Left lung (tissue), 10 donors: ENCODE measurements around the gene GPR153. TPM values are rescaled to one million over a fixed set of nuclear protein-coding genes. Genes with fewer than 3 reads are reported as not detected.

Source experiments
- ATAC-seq: fragments of 200-7000 bp; cut with Tn5 transposase; one replicate; pipeline ENCODE4 v1.9.1; 2020; ENCODE audit warnings: moderate library complexity
- DNase-seq, 4 donors: peaks; one replicate each; pipeline ENCODE4 v3.0.0-alpha.2; 2013 to 2020
- H3K27ac ChIP-seq, 2 donors: fragments of 200-600 bp; sonication (generic) in 1 of 2; one replicate each; pipeline versions ENCODE4 v1.5.0 to v1.8.0; 2020 to 2021
- H3K27me3 ChIP-seq, 2 donors: fragments of 200-600 bp; sonication (generic) in 1 of 2; one replicate each; pipeline versions ENCODE4 v1.5.0 to v1.8.0; 2020 to 2021
- H3K36me3 ChIP-seq, 2 donors: fragments of 200-600 bp; sonication (generic) in 1 of 2; one replicate each; pipeline versions ENCODE4 v1.5.0 to v1.8.0; 2020 to 2021
- H3K4me1 ChIP-seq, 2 donors: fragments of 200-600 bp; one replicate each; pipeline ENCODE4 v1.8.0; 2021
- H3K4me3 ChIP-seq, 2 donors: fragments of 200-600 bp; sonication (generic) in 1 of 2; one replicate each; pipeline versions ENCODE4 v1.5.0 to v1.8.0; 2020 to 2021; ENCODE audit warnings: mild to moderate bottlenecking in 1 of 2
- H3K9me3 ChIP-seq, 2 donors: fragments of 200-600 bp; sonication (generic) in 1 of 2; one replicate each; pipeline versions ENCODE4 v1.5.0 to v1.8.0; 2020 to 2021
- intact Hi-C, 2 donors: fragments of 100-400 bp; cut with DNase I; formaldehyde crosslinking; loops; one replicate each; pipeline versions ENCODE4 v1.11.2 to v1.14.2; 2022
- polyA plus RNA-seq, 6 donors: library from polyadenylated mRNA; unstranded; fragments of 120-200 nt; gene quantifications; one replicate each; pipeline ENCODE4 v1.2.1, GENCODE V29; 2013; ENCODE audit not compliant: insufficient read length in 6 of 6
- total RNA-seq, 2 donors: library from RNA; stranded (reverse); fragmentation: NEBNext Ultra II Directional; extraction: Animal tissue kit (Norgen Biotek cat#: 25700); gene quantifications; one replicate each; pipeline ENCODE4 v1.2.1, GENCODE V29; 2021
- TF ChIP-seq, protein P1 (sequence below), 2 donors: fragments of 200-600 bp; sonication (generic) in 1 of 2; IDR thresholded peaks; one replicate each; pipeline versions ENCODE4 v1.5.0 to v1.8.0; 2021; ENCODE audit warnings: antibody characterized with exemption in 2 of 2
- donor health status: DM: no; HTN: yes; CAD: no.
- donor health status: DM: no; HTN: no; CAD: no.

The GPR153 gene
- total and polyA plus RNA-seq, 8 donors = 13.8 to 31.6 (median 18.0) TPM

GRCh38 chr1:6281511-6282402 is 20.9 kb upstream of the GPR153 start:
- Histone ChIP-seq H3K27ac (no peak overlapping the region), H3K36me3 (peaks cover 0 to 5% of the 10 kb centered on the region in 2 donors), H3K4me3 (no peak overlapping the region), H3K9me3 (no peaks in the 10 kb centered on the region), H3K27me3 (no peaks in the 10 kb centered on the region), H3K4me1 (no peaks in the 10 kb centered on the region)
- TF ChIP-seq, protein P1, sequence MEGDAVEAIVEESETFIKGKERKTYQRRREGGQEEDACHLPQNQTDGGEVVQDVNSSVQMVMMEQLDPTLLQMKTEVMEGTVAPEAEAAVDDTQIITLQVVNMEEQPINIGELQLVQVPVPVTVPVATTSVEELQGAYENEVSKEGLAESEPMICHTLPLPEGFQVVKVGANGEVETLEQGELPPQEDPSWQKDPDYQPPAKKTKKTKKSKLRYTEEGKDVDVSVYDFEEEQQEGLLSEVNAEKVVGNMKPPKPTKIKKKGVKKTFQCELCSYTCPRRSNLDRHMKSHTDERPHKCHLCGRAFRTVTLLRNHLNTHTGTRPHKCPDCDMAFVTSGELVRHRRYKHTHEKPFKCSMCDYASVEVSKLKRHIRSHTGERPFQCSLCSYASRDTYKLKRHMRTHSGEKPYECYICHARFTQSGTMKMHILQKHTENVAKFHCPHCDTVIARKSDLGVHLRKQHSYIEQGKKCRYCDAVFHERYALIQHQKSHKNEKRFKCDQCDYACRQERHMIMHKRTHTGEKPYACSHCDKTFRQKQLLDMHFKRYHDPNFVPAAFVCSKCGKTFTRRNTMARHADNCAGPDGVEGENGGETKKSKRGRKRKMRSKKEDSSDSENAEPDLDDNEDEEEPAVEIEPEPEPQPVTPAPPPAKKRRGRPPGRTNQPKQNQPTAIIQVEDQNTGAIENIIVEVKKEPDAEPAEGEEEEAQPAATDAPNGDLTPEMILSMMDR (IDR thresholded peaks at IDR 0.05) = no peak
- DNase-seq = no peak
- no peak for ATAC-seq
- intact Hi-C loops = no loop called here

- no peak overlapping the region for H3K4me3 ChIP-seq
- H3K27ac ChIP-seq = no peak overlapping the region
- H3K27me3 ChIP-seq = no peaks in the 10 kb centered on the region
- ATAC-seq (peak; percentile 27), DNase-seq (no peak)
- TF ChIP-seq, protein P1 (IDR thresholded peaks at IDR 0.05) = peak in 1 of 2 donors; percentile 8
- no peaks in the 10 kb centered on the region for H3K9me3 ChIP-seq
- H3K36me3 ChIP-seq = peaks cover 0 to 5% of the 10 kb centered on the region in 2 donors
- intact Hi-C loops = no loop called here
- peaks cover 0 to 6% of the 10 kb centered on the region in 2 donors for H3K4me1 ChIP-seq
Measured at GRCh38 chr1:6280761-6281451, 20.0 kb upstream of the GPR153 start.

DNA sequence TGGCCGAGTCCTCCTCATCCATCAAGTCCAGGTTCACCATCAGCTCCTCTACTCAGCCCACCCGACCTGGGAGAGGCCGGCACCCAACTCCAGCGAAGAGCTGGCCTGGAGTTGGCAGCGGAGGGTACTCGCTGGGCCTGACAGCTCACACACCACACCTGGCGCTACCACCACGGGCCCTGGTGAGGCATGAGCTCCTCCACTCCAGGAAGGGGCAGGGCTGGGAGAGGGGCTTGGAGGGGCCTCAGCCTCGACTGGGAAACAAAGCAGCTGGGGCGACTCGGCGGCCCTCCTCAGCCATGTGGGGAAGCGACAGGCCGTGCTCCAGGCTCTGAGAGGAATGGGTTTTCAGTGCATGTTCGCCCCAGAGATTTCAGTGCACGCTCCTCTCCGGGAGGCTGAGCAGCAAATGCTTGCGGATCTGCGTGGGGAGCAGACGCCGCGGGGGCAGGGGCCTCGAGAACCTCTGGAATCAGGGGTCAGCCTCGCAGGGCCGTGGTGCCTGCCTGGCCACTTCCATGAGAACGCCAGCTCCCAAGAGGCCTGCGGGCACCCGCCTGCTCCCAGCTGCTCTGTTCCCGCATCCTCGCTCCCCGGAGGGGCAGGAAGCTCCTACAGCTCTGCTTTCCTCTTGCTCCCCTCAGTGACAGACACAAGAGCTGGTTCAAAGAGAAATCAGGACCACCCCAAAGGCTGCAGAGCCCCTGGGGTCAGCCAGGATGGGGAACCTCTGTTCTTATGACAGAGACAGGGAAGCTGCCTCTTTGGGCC is 18.9 kb upstream of the GPR153 start:
- Histone ChIP-seq H3K4me1 (peaks cover 0 to 7% of the 10 kb centered on the region in 2 donors), H3K27ac (no peak overlapping the region), H3K4me3 (no peak overlapping the region), H3K9me3 (no peaks in the 10 kb centered on the region), H3K27me3 (no peaks in the 10 kb centered on the region), H3K36me3 (peaks cover 0 to 5% of the 10 kb centered on the region in 2 donors)
- intact Hi-C loops = no loop called here
- TF ChIP-seq, protein P1 (IDR thresholded peaks at IDR 0.05) = no peak
- DNase-seq = no peak
- no peak for ATAC-seq

GRCh38 chr1:6279066-6279465 is 18.2 kb upstream of the GPR153 start:
- no peak overlapping the region for H3K4me3 ChIP-seq
- no peak for ATAC-seq
- no peak for DNase-seq
- H3K27ac ChIP-seq = no peak overlapping the region
- TF ChIP-seq, protein P1 (IDR thresholded peaks at IDR 0.05) = no peak
- H3K9me3 ChIP-seq = no peaks in the 10 kb centered on the region
- intact Hi-C loops = no loop called here
- peaks cover 0 to 5% of the 10 kb centered on the region in 2 donors for H3K36me3 ChIP-seq
- H3K4me1 ChIP-seq = peaks cover 0 to 7% of the 10 kb centered on the region in 2 donors
- no peaks in the 10 kb centered on the region for H3K27me3 ChIP-seq
